HUES64 (cell line): ENCODE data around the gene SLC2A14.
"Not testable (repeated sequence)": the region's sequence is repeated elsewhere in the genome, so short reads cannot be mapped to it uniquely, and the experiment has no call there.

ENCODE experiments used
- H3K27ac ChIP-seq: 2 replicates; pipeline ENCODE4 v1.7.0; 2013; ENCODE audit warnings: low read depth, low read length, inconsistent platforms
- H3K27me3 ChIP-seq: 2 replicates; pipeline ENCODE4 v1.6.1; 2013; ENCODE audit warnings: mild to moderate bottlenecking, low read length; ENCODE audit not compliant: insufficient read depth
- H3K36me3 ChIP-seq: 2 replicates; pipeline ENCODE4 v1.6.1; 2013; ENCODE audit warnings: mild to moderate bottlenecking, low read length; ENCODE audit not compliant: insufficient read depth
- H3K4me1 ChIP-seq: 2 replicates; pipeline ENCODE4 v1.6.1; 2013; ENCODE audit warnings: mild to moderate bottlenecking, low read length, moderate library complexity; ENCODE audit not compliant: insufficient read depth
- H3K4me3 ChIP-seq: 2 replicates; pipeline ENCODE4 v1.5.1; 2013; ENCODE audit warnings: mild to moderate bottlenecking, low read length, moderate library complexity
- H3K9ac ChIP-seq: 2 replicates; pipeline ENCODE4 v1.6.1; 2013; ENCODE audit warnings: mild to moderate bottlenecking, low read depth, low read length
- H3K9me3 ChIP-seq: 2 replicates; pipeline ENCODE4 v1.6.1; 2013; ENCODE audit warnings: low read depth, low read length; ENCODE audit not compliant: insufficient read depth
- WGBS: fragments of 150-250, 120-280 bp; methylation state at CpG from one replicate; pipeline ENCODE4 v1.1.7; 2013; ENCODE audit warnings: missing lambda C conversion rate; 5-methylcytosine and 5-hydroxymethylcytosine counted together

Gene SLC2A14

GRCh38 chr12:7793211-7793610, 79.5 kb downstream of the SLC2A14 start:
- H3K36me3 ChIP-seq: peaks cover 49% of the 10 kb centered on the region
- 82% methylated on average over 2 of the region's 3 CpGs for WGBS
- H3K27ac ChIP-seq: no peak overlapping the region
- H3K4me3 ChIP-seq: no peak overlapping the region
- no peak overlapping the region for H3K9ac ChIP-seq
- no peaks in the 10 kb centered on the region for H3K27me3 ChIP-seq
- H3K4me1 ChIP-seq: peaks cover 23% of the 10 kb centered on the region
- no peaks in the 10 kb centered on the region for H3K9me3 ChIP-seq

- not testable (repeated sequence) for H3K27me3 ChIP-seq, H3K9me3 ChIP-seq
- peak within 1 kb of the TSS; percentile 67 for H3K9ac ChIP-seq
- WGBS: 18% methylated on average over 8 of the region's 13 CpGs
- peak within 1 kb of the TSS; percentile 71 for H3K4me3 ChIP-seq
- peaks cover 30% of the 10 kb centered on the region for H3K36me3 ChIP-seq
- peak within 1 kb of the TSS; percentile 90 for H3K27ac ChIP-seq
- H3K4me1 ChIP-seq: peaks cover 43% of the 10 kb centered on the region
Observed at GRCh38 chr12:7788884-7789528, 83.7 kb downstream of the SLC2A14 start, which contains the start of gene NANOG. Gene NANOG (plus strand): TSS chr12:7789402. CDS start chr12:7789615, 213 bp downstream.

- H3K9ac ChIP-seq: peak overlapping the region; percentile 67
- 9% methylated on average over 4 of the region's 4 CpGs for WGBS
- peak overlapping the region; percentile 71 for H3K4me3 ChIP-seq
- H3K27me3 ChIP-seq: no peaks in the 10 kb centered on the region
- no peaks in the 10 kb centered on the region for H3K9me3 ChIP-seq
- peak overlapping the region; percentile 90 for H3K27ac ChIP-seq
- peaks cover 22% of the 10 kb centered on the region for H3K36me3 ChIP-seq
- H3K4me1 ChIP-seq: peaks cover 43% of the 10 kb centered on the region
Observed at GRCh38 chr12:7788294-7788660, 84.4 kb downstream of the SLC2A14 start.

- H3K27me3 ChIP-seq: no peaks in the 10 kb centered on the region
- peaks cover 18% of the 10 kb centered on the region for H3K36me3 ChIP-seq
- WGBS: 7% methylated on average over 13 of the region's 13 CpGs
- peak overlapping the region; percentile 71 for H3K4me3 ChIP-seq
- H3K9ac ChIP-seq: peak overlapping the region; percentile 67
- peak overlapping the region; percentile 90 for H3K27ac ChIP-seq
- H3K9me3 ChIP-seq: no peaks in the 10 kb centered on the region
- H3K4me1 ChIP-seq: peaks cover 43% of the 10 kb centered on the region
Observed at GRCh38 chr12:7787574-7788293, 85.0 kb downstream of the SLC2A14 start.

- H3K27me3 ChIP-seq: no peaks in the 10 kb centered on the region
- H3K4me3 ChIP-seq: no peak overlapping the region
- no peak overlapping the region for H3K27ac ChIP-seq
- H3K9ac ChIP-seq: no peak overlapping the region
- H3K36me3 ChIP-seq: no peaks in the 10 kb centered on the region
- 83% methylated on average over 1 of the region's 2 CpGs for WGBS
- H3K4me1 ChIP-seq: peaks cover 33% of the 10 kb centered on the region
- H3K9me3 ChIP-seq: no peaks in the 10 kb centered on the region
Observed at GRCh38 chr12:7784701-7785100, 88.0 kb downstream of the SLC2A14 start.

- H3K9me3 ChIP-seq, H3K36me3 ChIP-seq, H3K4me3 ChIP-seq, H3K27me3 ChIP-seq, H3K9ac ChIP-seq, H3K27ac ChIP-seq: not testable (repeated sequence)
- WGBS: 85% methylated on average over 9 of the region's 9 CpGs
- H3K4me1 ChIP-seq: peaks cover 31% of the 10 kb centered on the region
Observed at GRCh38 chr12:7783433-7783832, 89.3 kb downstream of the SLC2A14 start.

- WGBS: 95% methylated on average over 6 of the region's 6 CpGs
- Histone ChIP-seq H3K9ac (no peak overlapping the region), H3K4me3 (no peak overlapping the region), H3K9me3 (no peaks in the 10 kb centered on the region), H3K27ac (no peak overlapping the region), H3K4me1 (peaks cover 17% of the 10 kb centered on the region), H3K36me3 (no peaks in the 10 kb centered on the region), H3K27me3 (no peaks in the 10 kb centered on the region)
Observed at GRCh38 chr12:7782055-7782454, 90.7 kb downstream of the SLC2A14 start.

GRCh38 chr12:7781274-7781673, 91.4 kb downstream of the SLC2A14 start:
- peaks cover 12% of the 10 kb centered on the region; the same call in 1 of the 2 replicates for H3K4me1 ChIP-seq
- no peak overlapping the region for H3K4me3 ChIP-seq
- WGBS: 73% methylated on average over 2 of the region's 3 CpGs

GRCh38 chr12:7769999-7770398, 102.7 kb downstream of the SLC2A14 start:
- no peak overlapping the region for H3K9ac ChIP-seq
- H3K27me3 ChIP-seq: no peaks in the 10 kb centered on the region
- WGBS: 85% methylated on average over 3 of the region's 3 CpGs
- no peak overlapping the region for H3K27ac ChIP-seq
- no peaks in the 10 kb centered on the region for H3K36me3 ChIP-seq
- no peak overlapping the region for H3K4me3 ChIP-seq
- H3K4me1 ChIP-seq: no peaks in the 10 kb centered on the region
- no peaks in the 10 kb centered on the region for H3K9me3 ChIP-seq

More at GRCh38 chr12:7781274-7781673, 91.4 kb downstream of the SLC2A14 start:
- Histone ChIP-seq H3K27ac (no peak overlapping the region), H3K27me3 (no peaks in the 10 kb centered on the region), H3K9me3 (no peaks in the 10 kb centered on the region), H3K36me3 (no peaks in the 10 kb centered on the region), H3K9ac (no peak overlapping the region)
